SK-N-MC (cell line): ENCODE results near the gene JAZF1.

Source experiments
- EZH2 ChIP-seq: fragments of 200-600 bp; sonication (generic); IDR thresholded peaks from one replicate; pipeline ENCODE4 v1.6.1; 2017; ENCODE audit warnings: antibody characterized with exemption
- POLR2AphosphoS5 ChIP-seq: IDR thresholded peaks from 2 replicates; pipeline ENCODE4 v1.6.1; 2012; ENCODE audit warnings: mild to moderate bottlenecking, low read depth, low read length, borderline replicate concordance

GRCh38 chr7:27996141-27996540 is 184.5 kb downstream of the JAZF1 start:
- TF ChIP-seq EZH2 (no peak), POLR2AphosphoS5 (no peak)
